PC-3 (cell line): ENCODE data around the gene FHIP2A.
"Not testable (repeated sequence)": the region's sequence is repeated elsewhere in the genome, so short reads cannot be mapped to it uniquely, and the experiment has no call there.

ENCODE experiments used
- CTCF ChIP-seq: fragments of 300-600 bp; sonication (generic); conservative IDR thresholded peaks from 2 replicates; pipeline ENCODE4 v1.5.1; 2017; ENCODE audit warnings: antibody characterized with exemption, low read depth, mild to moderate bottlenecking, low read length
- EZH2 ChIP-seq: fragments of 300-600 bp; sonication (generic); IDR thresholded peaks from one replicate; pipeline ENCODE4 v1.6.1; 2017; ENCODE audit warnings: antibody characterized with exemption, mild to moderate bottlenecking, low read length; ENCODE audit not compliant: unreplicated experiment
- EZH2phosphoT487 ChIP-seq: fragments of 300-600 bp; sonication (generic); IDR thresholded peaks from 2 replicates; pipeline ENCODE4 v1.6.1; 2018; ENCODE audit warnings: mild to moderate bottlenecking, antibody characterized with exemption, low read length, borderline replicate concordance

- TF ChIP-seq CTCF, EZH2, EZH2phosphoT487: not testable (repeated sequence)
Measured at GRCh38 chr10:114775082-114775481, 46.5 kb upstream of the FHIP2A start.
